ENCODE results near the gene HYLS1.

DNA sequence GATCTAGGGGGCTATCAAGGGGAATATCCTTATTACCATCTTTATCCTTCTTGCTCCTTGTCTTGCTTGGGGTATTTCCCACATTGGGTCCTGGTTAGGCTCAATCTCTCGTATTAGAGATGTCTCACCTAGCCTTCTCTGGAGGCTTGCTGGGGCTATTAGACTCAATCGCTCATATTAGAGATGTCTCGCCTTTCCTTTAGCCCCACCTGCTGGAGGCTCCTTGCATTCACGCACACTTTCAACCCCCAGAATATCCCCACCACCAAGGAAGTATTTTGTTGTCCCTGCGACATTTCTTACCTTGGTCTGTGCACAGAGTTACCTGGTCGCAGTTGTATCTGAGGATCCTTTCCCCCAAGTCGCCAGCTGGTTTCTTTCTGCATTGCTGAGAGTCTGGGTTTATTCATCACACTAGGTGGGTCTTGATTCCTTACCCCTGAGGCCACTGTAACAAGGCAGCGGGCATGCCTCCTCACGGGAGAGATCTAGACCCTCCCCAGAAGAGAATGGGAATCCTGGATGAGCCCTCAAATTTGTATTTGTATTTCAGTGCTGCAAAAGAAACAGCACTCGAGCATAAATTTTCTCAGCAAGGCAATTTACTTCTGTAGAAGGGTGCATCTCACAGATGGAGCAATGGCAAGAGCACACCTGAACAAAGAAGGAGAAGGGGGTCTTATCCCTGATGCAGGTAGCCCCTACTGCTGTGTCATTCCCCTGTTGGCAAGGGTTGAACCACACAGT lies 15.9 kb upstream of the HYLS1 start:
- peak; percentile 68 for TF ChIP-seq CTCF (IDR thresholded peaks at IDR 0.05)
- no peak for TF ChIP-seq ZFX (IDR thresholded peaks at IDR 0.05; ENCODE audit: borderline replicate concordance)

All from 22Rv1 (cell line).